H1 (cell line): ENCODE measurements around the gene PRR22. TPM values are rescaled to one million over a fixed set of nuclear protein-coding genes. Genes with fewer than 3 reads are reported as not detected.

ENCODE experiments used
- KDM4A ChIP-seq: IDR thresholded peaks from one replicate; pipeline ENCODE4 v1.7.1; 2012; ENCODE audit warnings: low read depth, mild to moderate bottlenecking, moderate library complexity, low read length, inconsistent platforms; ENCODE audit not compliant: severe bottlenecking
- POLR2AphosphoS5 ChIP-seq: IDR thresholded peaks from 2 replicates; pipeline ENCODE4 v1.6.1; 2011; ENCODE audit warnings: low read depth, low read length
- SIX5 ChIP-seq: IDR thresholded peaks from 2 replicates; pipeline ENCODE4 v1.6.1; 2011; ENCODE audit warnings: mild to moderate bottlenecking, low read depth, low read length
- SP4 ChIP-seq: IDR thresholded peaks from 2 replicates; pipeline ENCODE4 v1.6.1; 2012; ENCODE audit warnings: low read length, inconsistent platforms
- polyA plus RNA-seq, 7 experiments: library from polyadenylated mRNA; depleted of rRNA in 3 of 7; stranded (reverse) in 5 of 7; unstranded in 2 of 7; fragments of >200 nt in 5 of 7; fragments of 200-250 nt in 2 of 7; gene quantifications; 1 replicate in 5 of 7; 2 replicates in 1 of 7; 4 replicates in 1 of 7; pipeline versions ENCODE4 v1.2.1 to v1.2.3, GENCODE V29; 2011 to 2013; ENCODE audit warnings: missing spikeins in 2 of 7, mixed read lengths in 2 of 7
- total RNA-seq: library from RNA; stranded (reverse); fragmentation: NEBNext Ultra II Directional; extraction: Animal tissue kit (Norgen Biotek cat#: 25700); gene quantifications from 2 replicates; pipeline ENCODE4 v1.2.1, GENCODE V29; 2021
- TF ChIP-seq, protein P1 (sequence below): IDR thresholded peaks from 2 replicates; pipeline ENCODE4 v1.6.1; 2011; ENCODE audit warnings: low read depth, mild to moderate bottlenecking, low read length; ENCODE audit not compliant: insufficient read depth

The PRR22 gene
- total and polyA plus RNA-seq, 2 of the 8 experiments (the other 6 are each of a cell fraction or from before 2014, with no cell fraction given) = 1.9 to 2.1 TPM

DNA sequence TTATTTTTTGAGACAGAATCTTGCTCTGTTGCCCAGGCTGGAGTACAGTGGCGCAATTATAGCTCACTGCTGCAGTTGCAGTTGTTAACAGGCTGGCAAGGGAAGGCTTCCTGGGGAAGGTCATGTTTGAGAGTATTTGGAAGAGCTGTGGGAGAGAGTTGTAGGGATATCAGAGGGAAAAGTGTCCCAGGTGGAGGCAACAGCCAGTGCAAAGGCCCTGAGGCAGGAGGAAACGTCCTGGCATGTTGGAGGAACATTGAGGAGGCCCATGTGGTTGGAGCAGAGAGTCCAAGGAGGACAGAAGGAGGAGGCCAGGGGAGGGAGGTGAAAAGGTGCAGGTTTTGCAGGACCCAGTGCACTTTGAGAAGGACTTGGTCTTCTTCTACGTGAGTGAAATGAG lies 8.6 kb upstream of the PRR22 start (continued):
- TF ChIP-seq, protein P1, sequence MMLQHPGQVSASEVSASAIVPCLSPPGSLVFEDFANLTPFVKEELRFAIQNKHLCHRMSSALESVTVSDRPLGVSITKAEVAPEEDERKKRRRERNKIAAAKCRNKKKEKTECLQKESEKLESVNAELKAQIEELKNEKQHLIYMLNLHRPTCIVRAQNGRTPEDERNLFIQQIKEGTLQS = no peak
- TF ChIP-seq SIX5 (no peak), KDM4A (no peak), SP4 (no peak), POLR2AphosphoS5 (no peak)
